ENCODE results near the gene SUPT20H. TPM values are rescaled to one million over a fixed set of nuclear protein-coding genes. Genes with fewer than 3 reads are reported as not detected.

The SUPT20H gene
- total and polyA plus RNA-seq, 2 donors (not counting 1 experiment from before 2014, with no cell fraction given), result 43.8 to 93.7 TPM

Other genes starting within 250 kb of the SUPT20H start
- 9.6 and 13.5 TPM in 2 replicates for gene RFXAP, start 240.5 kb downstream of the SUPT20H start, total RNA-seq
- gene RFXAP, start 240.5 kb downstream of the SUPT20H start, polyA plus RNA-seq, result 6.6 and 7.0 TPM in 2 replicates
- gene SMAD9, start 139.4 kb downstream of the SUPT20H start, total RNA-seq, result not detected in 2 replicates
- not detected in 2 replicates for gene SMAD9, start 139.4 kb downstream of the SUPT20H start, polyA plus RNA-seq
- 16.4 and 21.0 TPM in 2 replicates for gene ALG5, start 60.3 kb downstream of the SUPT20H start, total RNA-seq
- gene ALG5, start 60.3 kb downstream of the SUPT20H start, polyA plus RNA-seq, result 15.2 and 19.1 TPM in 2 replicates
- 58.2 and 62.1 TPM in 2 replicates for gene EXOSC8, start 58.9 kb downstream of the SUPT20H start, total RNA-seq
- gene EXOSC8, start 58.9 kb downstream of the SUPT20H start, polyA plus RNA-seq, result 44.5 and 57.1 TPM in 2 replicates
- gene CSNK1A1L, start 46.0 kb upstream of the SUPT20H start, total RNA-seq, result not detected in 2 replicates
- not detected in 2 replicates for gene CSNK1A1L, start 46.0 kb upstream of the SUPT20H start, polyA plus RNA-seq

Data from B cell (primary cell).